Epithelial cell of proximal tubule (primary cell): ENCODE data around the gene THAP2. TPM values are rescaled to one million over a fixed set of nuclear protein-coding genes. Genes with fewer than 3 reads are reported as not detected.

Experiments
- DNase-seq: peaks from one replicate; pipeline ENCODE4 v3.0.0-alpha.2; 2011; ENCODE audit warnings: low read depth
- H3K4me3 ChIP-seq: 2 replicates; pipeline ENCODE4 v1.5.1; 2011; ENCODE audit warnings: low read depth, mild to moderate bottlenecking, low read length
- total RNA-seq: library from RNA; depleted of rRNA; stranded (reverse); fragments of >200 nt; gene quantifications from 2 replicates; pipeline ENCODE4 v1.2.3, GENCODE V29; 2015
- TF ChIP-seq, protein P1 (sequence below): conservative IDR thresholded peaks from 2 replicates; pipeline ENCODE4 v1.5.1; 2012; ENCODE audit warnings: low read depth, mild to moderate bottlenecking, low read length

The THAP2 gene
- total RNA-seq, 1 donor from 2014 or later = 1.4 TPM

DNA sequence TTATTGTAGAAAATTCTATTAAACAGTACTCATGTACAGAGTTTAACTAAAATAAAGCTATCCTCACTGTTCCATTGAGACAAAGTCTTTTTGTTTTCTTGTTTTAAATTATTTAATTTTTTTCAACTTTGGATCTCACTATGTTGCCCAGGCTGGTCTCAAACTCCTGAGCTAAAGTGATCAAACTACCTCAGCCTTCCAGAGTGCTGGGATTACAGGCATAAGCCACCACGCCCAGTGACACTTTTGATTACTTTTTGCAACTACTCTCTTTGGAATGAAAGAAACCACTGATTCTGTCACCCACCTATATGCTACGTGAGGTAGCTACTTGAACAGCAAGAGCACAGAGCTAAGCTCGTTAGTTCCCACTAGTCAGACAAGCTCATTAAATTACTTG lies 17.6 kb upstream of the THAP2 start:
- no peak overlapping the region for H3K4me3 ChIP-seq
- DNase-seq = no peak
- TF ChIP-seq, protein P1, sequence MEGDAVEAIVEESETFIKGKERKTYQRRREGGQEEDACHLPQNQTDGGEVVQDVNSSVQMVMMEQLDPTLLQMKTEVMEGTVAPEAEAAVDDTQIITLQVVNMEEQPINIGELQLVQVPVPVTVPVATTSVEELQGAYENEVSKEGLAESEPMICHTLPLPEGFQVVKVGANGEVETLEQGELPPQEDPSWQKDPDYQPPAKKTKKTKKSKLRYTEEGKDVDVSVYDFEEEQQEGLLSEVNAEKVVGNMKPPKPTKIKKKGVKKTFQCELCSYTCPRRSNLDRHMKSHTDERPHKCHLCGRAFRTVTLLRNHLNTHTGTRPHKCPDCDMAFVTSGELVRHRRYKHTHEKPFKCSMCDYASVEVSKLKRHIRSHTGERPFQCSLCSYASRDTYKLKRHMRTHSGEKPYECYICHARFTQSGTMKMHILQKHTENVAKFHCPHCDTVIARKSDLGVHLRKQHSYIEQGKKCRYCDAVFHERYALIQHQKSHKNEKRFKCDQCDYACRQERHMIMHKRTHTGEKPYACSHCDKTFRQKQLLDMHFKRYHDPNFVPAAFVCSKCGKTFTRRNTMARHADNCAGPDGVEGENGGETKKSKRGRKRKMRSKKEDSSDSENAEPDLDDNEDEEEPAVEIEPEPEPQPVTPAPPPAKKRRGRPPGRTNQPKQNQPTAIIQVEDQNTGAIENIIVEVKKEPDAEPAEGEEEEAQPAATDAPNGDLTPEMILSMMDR = no peak

DNA sequence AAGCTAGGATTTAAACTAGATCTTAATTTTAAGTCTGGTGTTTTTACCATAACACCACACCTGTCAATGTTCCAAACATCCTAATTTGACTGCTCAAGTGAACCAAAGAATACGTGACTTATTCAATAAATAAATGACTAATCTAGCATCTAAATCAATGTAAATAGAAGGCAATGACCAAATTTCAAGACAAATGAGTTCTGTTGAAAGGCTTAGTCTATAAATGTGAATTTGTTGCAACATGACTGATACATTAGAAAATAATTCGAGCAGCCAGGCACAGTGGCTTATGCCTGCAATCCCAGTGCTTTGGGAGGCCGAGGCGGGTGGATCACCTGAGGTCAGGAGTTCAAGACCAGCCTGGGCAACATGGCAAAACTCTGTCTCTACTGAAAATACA lies 15.6 kb upstream of the THAP2 start:
- TF ChIP-seq, protein P1 = no peak
- no peak for DNase-seq
- H3K4me3 ChIP-seq = no peak overlapping the region

GRCh38 chr12:71649401-71649800 lies 14.7 kb upstream of the THAP2 start:
- H3K4me3 ChIP-seq = no peak overlapping the region
- DNase-seq = no peak
- TF ChIP-seq, protein P1 = no peak

DNA sequence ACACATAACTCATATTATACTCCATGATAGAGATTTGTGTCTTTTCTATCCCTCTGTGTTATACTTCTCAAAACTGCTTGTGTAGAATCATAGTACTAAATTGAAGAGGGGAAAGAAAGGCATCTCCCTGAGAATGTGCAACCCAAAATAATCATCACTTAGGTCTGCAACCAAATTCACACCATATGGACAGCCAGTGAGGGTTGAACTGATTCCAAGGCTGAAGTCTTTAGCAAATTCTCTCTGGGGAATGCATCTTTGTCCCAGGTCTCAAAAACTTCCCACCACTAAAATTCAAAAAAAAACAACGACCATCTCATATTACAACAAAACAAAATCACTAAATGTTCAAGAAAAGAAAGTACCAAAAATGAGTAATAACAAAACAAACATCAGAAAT lies 11.4 kb upstream of the THAP2 start:
- DNase-seq = no peak
- TF ChIP-seq, protein P1 = no peak
- no peak overlapping the region for H3K4me3 ChIP-seq

GRCh38 chr12:71653137-71653536 lies 11.0 kb upstream of the THAP2 start:
- no peak overlapping the region for H3K4me3 ChIP-seq
- TF ChIP-seq, protein P1 = no peak
- DNase-seq = no peak

- TF ChIP-seq, protein P1 = no peak
These were observed 9.9 kb upstream of the THAP2 start for GRCh38 chr12:71654200-71654599.

GRCh38 chr12:71655495-71655894 lies 8.6 kb upstream of the THAP2 start:
- H3K4me3 ChIP-seq = no peak overlapping the region
- TF ChIP-seq, protein P1 = no peak
- DNase-seq = no peak

More at GRCh38 chr12:71654200-71654599, 9.9 kb upstream of the THAP2 start:
- DNase-seq = no peak
- H3K4me3 ChIP-seq = no peak overlapping the region
